HPDE6-E6E7 (cell line): ENCODE results near the gene TEC.

Experiments
- DNase-seq: peaks from one replicate; pipeline ENCODE4 v3.0.0; 2011; ENCODE audit warnings: missing footprints; ENCODE audit errors: extremely low spot score

Gene TEC

DNA sequence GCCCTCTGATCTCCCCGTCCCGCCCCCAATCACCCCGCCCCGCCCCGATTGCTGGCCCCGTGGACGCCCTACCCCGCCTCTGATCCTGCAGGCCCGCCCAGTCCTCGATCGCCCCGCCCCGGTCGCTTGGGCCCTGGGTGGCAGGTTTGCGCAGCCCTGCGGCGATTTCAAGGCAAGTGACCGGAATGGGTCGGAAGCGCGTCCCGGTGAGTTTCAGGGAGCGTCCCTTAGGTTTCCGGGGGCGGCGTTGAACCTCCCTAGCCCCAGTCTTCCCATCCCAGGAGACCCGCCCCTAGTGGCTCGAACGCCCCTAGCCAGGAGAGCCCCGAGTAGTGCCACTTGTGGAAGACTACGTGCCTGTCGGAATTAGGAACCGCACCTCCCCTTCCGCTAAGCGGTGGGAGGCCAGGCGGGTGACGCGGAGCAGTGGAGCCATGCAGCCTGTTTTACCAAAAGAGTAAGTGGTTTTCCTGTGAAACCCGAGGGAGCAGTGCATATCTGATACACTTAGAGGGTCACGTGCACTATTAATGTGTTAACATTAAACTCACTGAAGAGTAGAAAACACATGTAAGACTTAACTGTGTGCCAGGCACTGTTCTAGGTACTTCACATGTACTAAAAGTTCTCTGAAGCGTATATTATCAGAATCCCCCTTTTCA is 354 bp upstream of the TEC start:
- DNase-seq, result no peak

DNA sequence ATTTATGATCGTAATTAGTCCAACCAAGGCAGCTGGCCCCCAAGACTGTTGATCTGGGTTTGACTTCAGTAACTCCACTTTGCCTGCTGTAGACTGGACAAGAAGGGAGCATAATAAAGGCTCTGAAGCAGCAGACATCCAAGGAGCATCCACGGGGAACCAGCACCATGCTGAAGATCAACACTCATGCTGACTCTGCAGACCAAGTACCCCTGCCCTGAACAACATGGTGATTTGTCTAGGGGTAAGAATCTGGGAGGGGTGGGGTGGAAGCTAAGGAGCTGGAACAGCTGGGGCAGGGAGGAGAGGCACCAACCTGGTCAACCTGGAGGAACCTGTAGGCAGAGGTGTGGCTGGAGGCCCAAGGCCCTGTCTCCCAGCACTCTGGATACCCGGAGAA is 2.1 kb downstream of the TEC start:
- no peak for DNase-seq

DNA sequence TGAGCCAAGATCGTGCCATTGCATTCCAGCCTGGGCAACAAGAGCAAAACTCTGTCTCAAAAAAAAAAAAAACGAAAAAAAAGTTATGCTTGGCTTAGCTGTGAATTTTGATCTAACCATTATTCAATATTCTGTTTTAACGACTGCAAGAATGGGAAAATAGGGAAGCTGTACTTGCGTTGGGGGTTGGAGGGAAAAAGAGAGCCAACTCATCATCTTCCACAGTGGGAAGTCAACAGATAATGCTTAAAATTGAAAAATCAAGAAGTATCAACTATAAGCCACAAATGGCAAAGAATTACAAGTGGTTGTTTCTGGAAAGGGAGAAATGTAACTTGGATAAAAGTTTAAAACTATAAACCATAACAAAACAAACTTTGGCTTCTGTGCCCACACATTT is 2.9 kb downstream of the TEC start:
- no peak for DNase-seq

DNA sequence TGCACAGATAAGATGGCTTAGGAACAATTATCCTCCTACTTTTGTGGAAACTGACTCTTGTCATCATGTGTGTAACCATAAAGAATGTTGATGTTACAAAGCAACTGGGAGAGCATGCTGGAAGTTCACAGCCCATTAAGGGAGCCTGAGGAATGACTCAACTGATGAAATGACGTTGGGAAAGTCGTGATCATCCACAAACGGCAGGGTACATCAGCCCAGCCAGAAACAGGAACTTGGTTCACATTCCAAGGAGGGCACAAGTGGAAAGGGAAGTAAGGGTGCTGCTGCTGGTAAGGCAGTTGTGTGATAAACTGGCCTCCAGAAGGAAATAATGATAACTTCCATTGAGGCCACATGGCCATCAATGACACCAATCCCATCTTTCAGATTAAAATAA is 6.7 kb downstream of the TEC start:
- DNase-seq, result no peak

DNA sequence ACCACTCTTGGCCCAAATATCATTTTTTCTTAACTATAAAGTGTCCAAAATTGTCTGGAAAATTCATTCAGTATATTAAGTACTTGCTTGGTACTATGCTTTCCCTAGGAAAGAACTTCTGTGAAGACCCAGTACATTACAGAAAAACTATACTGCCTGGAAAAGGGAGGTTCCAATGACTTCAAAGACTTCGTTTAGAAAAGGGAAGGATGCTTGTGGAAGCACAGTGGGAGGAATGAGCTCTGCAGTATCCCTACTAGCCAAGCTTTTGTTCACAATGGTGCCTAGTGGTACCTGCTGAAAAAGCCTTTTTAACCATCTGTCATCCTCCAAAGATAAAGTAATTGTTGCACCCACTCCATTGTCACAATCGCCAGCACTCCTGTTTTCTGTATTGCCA is 7.2 kb downstream of the TEC start:
- DNase-seq, result no peak

DNA sequence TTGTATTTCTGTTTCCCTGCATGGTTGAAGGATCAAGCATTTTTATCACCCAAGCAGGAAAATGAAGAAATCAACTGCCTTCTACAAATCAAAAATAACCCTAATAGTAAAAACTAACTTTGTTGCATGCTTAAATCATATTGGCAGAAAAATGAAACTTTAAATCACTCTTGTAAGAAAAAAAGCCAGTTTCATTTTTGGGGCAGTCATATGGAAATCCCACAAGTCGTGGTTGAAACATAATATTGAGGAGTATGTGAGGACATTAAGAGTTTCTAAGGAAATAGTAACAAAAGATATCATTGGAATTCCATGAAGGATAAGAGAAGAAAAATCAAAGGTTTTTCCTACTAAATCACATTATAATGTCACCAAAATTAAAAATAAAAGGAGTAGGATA is 8.4 kb downstream of the TEC start:
- DNase-seq, result no peak

DNA sequence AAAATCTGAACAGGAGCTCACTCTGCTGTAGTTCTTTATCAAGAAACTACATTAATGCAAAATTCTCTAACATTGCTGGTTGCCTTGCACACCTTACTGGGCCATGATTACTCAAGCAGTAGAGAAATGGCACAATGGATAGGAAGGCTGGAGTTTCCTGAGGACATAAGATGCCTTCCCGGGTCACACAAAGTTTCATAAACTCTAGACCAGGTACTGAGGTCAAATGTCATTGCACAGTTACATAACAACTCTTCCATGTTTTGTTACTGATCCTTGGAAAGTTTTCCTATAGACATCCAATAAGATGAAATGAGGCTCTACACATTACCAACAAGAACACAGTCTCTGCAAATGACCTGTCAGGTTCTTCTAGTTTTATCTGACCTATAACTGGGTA is 9.9 kb downstream of the TEC start:
- DNase-seq, result no peak

DNA sequence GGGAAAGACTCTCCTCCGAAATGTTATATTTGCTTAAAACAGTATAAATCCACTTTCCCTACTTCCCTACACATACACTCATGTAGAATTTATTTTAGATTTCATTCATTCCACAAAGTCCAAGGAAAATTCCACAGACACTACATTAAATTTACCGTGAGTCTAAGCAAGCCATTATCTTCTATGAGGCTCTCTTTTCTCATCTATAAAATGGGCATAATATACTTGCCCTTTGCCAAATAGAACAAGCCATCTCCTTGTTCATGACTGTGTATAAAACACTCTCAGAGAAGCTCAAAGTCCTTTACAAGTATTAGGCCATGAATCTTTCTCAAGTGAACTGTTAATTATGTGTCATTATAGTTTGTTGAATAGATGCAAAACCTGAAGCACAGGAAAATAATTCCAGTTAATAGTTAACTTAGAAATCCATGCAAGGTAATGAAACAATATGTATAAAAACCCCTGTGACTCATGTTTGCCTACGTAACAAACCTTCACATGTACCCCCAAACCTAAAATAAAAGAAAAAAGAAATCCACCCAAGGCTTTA is 10.7 kb downstream of the TEC start:
- no peak for DNase-seq

DNA sequence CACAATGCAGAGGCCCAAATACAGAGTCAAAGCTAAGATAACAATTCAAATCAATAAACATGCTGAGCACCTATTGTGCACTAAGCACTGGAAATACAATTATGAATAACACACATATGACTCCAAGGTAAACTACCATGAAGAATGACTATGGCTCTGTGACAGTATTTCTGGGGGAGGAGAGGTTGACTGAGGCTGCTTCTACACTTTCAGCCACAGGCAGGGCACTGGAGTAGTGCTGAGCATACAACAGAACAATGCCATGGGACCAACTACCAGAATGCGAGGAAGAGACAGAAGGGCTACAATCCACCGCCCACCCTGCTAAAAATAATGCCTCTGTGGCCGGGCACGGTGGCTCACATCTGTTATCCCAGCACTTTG is 13.7 kb downstream of the TEC start:
- no peak for DNase-seq

DNA sequence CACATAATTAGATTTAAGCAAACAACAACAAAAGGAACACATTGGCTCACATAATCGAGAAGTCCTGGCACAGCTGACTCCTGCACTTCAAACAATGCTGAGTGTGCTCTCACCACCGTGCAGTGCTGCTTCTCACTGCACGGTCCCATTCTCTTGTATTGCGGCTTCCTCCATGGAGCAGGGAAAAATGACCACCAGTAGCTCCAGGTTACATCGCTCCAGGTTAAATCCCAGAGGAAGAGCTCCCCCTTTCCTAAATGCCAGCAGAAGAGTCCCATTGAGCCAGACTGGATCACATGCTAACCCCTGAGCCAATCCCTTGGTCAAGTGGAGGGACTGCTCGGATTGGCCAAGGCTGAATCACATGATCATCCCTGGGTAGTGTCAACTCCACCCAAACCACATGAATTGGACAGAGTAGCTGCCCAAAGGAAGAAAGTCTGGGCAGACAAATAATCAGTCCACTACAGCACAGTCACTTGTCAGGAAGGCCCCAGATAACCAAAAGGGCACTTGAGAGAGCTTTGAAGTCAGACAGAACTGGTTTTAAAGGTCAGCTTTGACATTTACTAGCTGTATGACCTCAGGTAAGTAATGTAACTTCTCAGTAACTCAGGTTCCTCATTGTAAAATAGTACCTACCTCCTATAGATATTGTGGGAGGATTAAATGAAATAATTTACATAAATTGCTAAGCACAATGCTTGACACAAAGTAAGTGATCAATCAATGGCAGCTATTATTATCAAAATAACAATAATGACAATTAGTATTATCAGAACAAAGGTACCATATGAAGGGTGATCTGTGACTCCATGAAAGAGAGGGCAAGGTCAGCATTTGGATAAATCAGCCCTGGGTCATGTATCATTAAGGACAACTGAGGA is 14.3 kb downstream of the TEC start:
- DNase-seq, result no peak

DNA sequence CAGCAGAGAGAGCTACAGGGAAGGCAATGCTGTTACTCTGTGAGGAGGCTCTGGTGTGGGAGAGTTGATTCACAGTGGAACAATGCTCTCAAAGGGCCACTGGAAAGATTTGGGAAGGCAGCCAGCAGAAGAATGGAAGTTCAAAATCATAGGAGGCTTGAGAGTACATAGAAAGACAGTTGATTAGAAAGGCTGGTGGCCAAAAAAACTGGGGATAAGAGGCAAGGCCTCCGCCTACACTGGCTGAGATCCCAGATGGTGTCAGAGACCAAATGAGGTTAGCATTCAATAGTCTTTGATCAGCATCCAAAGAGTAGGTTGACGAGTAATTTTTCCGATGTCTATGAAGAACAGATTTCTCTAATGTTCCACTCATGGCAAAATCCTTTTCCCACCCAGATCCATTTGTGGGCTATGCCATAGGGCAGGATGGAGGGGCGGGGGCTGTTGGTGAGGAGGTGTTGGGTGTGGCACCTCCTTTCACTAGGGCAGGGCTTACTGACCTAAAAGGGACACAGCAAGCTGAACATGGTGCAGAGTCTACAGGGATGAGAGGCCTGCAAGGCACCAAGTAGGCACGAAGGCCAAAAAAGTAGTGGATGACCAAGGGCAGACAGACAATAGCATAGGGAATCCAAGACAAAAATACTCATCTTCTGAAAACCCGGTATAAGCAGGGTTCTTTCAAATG is 15.1 kb downstream of the TEC start:
- DNase-seq, result no peak

DNA sequence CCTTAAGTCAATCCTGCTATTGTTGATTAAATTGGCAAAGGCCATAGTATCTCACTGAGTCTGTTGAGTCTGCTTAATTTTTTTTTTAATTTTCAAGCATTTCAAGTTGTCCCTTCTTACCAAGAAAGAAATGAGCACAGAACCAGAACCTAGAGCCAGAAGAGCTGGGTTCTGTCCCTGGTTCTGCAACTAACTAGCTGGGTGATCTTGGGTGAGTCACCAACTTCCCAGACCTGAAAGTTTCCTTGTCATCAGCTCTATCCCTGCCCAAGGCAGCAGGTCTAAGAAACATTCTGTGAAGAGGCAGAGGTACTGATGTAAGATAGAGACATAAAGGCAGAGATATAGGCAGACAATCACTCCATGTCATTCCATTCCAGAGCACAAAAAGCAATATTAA is 17.3 kb downstream of the TEC start:
- DNase-seq, result no peak

DNA sequence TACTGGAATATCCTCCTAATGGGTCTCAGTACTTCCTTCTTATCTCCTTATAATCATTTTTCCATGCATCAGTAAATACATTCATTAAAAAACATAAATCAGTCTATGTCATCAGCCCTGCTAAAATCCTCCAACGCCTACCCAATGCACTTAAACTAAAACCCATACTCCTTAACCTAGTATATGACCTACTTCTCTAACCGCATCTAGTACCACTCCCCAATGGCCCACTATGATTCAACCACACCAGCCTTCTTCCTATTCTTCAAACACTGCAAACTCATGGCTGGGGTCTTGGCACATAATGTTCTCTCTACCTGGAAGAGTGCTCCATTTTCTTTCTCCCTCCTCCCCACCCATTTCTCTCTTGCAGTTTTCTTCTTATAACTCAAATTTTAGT is 18.7 kb downstream of the TEC start:
- DNase-seq, result no peak

DNA sequence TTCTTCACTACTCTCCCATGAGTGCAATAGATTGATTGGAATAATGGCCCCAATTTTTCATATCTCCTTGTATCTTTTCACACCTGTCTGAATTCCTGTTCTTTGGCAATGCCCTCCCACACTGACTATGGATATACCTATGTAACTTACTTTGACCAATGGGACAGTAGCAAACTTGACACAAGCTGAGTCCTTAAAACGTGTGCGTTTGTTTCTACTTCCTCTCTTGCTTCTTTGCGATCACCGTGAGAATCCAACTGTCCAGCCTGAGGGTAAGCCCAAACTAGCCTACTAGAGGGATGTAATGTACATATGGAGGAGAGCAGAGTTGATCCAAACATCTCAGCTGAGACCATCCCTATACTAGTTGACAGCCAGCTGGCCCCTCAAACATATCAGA is 19.3 kb downstream of the TEC start:
- DNase-seq, result no peak

DNA sequence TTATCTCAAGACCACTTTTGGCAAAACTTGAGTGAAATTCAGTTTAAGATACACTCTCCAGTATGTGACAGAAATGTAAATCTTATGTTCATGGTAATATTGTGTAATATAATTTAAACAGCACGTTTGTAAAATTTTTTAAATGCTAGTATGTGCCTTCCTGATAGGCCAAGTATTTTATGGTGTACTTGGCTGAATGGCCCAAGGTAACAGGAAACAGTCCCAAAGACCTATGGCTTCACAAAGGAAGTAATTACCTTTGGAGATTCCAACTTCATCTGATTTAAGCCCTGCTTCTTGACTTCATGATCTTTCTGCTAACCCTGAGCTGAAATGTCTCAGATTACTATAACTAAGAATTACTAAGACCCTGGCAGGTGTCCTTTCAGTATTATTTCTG is 20.3 kb downstream of the TEC start:
- no peak for DNase-seq

DNA sequence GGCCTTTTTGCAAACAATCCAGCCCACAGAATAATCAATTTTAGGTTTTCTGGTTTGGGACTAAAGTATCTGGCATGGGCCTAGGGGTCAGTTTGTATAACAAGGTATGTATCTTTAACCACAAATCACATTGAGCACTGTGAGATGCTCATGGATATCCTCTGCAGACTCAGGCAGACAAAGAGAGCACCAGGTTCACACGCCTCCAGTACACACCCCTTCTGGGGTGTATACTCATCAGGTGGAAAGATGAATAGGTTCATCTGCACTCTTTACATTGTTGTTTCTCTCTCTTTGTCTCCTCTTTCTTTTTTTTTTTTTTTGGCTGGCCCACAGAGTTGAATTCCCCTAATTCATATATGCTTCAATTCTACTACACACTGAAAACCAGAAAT is 21.1 kb downstream of the TEC start:
- no peak for DNase-seq

DNA sequence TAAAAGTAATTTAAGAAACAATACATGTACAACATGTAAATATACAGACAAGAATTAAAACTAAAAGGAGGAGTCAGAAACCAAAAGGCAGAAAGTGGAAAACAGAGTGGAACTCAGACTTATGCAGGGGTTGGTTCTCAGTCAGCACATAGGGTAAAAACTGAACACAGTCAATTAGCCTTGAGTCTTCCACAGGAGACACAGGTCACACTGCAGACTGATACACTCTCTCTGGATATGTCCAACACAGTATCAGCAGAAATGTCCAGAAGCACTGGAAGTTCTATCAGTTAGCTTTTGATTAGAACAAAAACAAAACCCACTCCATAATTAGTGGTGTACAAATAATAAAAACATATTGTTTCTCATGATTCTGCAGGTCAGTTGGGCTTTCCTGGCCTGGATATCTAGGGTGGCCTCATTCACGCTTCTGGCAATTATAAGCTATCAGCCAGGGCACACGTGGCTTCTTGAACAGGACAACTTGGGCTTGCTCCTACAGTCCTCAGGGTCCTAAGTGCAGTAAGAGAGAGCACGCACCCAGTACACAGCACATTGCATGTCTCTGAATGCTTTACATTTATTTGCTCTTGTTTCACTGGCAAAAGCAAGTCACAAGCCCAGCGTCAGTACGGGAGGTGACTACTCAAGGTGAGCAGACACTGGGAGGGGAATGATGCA is 21.6 kb downstream of the TEC start:
- no peak for DNase-seq

DNA sequence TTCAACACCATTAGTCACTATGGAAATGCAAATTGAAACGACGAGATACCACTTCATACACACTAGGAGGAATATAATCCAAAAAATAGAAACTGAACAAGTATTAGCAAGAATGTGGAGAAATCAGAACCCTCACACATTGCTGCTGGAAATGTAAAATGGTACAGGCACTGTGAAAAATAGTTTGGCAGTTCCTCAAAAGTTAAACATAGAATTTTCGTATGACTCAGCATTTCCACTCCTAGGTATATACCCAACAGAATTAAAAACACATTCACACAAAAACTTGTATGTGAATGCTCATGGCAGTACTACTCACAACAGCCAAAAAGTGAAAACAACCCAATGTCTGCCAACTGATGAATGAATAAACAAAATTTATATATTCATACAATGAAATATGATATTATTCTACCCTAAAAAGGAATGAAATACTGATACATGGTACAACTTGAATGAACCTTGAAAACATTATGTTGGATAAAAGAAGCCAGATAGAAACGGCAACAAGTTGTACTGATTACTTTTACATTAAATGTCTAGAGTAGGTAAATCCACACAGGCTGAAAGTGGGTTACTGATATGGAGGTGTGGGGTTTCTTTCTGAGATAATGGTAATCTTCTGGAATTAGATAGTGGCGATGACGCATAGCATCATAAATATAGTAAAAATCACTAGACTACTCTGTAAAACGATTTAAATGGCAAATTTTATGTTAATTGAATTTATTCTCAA is 22.3 kb downstream of the TEC start:
- DNase-seq, result no peak

DNA sequence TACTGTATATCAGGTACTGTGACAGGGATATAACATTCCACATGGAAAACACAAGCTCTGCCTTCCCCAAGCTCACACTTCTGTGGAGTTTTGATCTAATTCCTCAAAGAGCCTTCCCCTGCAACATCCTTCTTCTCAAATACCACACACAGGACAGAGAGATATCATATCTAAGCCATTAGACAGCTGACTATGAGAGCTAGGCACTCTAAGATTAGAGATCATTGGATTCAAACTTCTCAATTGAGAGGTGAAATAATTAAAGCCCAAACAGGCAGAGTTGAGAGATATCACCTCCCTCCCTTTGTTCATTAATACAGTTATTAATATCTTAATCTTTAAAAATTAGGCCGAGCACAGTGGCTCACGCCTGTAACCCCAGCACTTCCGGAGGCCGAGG is 25.0 kb downstream of the TEC start:
- DNase-seq, result no peak

DNA sequence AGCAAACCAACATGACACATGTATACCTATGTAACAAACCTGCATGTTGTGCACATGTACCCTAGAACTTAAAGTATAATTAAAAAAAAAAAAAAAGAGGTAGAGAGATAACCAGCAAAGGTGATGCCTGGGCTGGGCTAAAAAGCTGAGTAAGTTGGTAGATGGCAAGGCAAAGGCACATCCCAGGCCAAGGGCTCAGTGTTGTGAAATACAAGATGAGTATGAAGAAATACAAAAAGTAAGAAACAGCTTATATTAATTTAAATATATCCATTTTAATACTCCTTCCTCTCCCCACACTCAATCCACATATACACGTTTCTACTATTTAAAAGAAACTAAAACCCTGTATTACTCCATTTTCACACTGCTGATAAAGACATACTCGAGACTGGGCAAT is 25.8 kb downstream of the TEC start:
- DNase-seq, result no peak

DNA sequence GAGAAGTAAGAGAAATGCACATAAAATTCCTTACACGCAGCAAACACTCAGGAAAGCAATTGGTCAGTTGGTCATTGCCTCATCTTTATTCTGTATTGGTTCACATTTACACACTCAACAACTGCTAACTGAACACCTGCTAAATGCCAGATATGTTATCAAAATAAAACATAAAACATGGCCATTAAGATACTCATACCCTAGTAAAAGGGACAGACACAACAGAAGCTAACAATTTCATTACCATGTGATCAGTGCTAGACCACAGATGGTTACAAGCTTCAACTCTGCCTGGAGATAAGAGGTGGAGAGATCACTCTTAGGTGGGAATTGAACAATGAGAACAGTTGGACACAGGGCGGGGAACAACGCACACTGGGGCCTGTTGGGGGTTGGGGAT is 26.2 kb downstream of the TEC start:
- DNase-seq, result no peak
